NCI-H2029 (cell line): ENCODE data around the gene COL26A1.
"Not testable (repeated sequence)": the region's sequence is repeated elsewhere in the genome, so short reads cannot be mapped to it uniquely, and the experiment has no call there.

ENCODE experiments used
- DNase-seq: peaks from one replicate; lab custom pipeline; 2025; lab: John Stamatoyannopoulos, UW

Gene COL26A1

GRCh38 chr7:101554584-101555268 lies 192.1 kb downstream of the COL26A1 start:
- no peak for DNase-seq

GRCh38 chr7:101555269-101555920 lies 192.7 kb downstream of the COL26A1 start:
- no peak for DNase-seq

- DNase-seq = no peak
Observed at GRCh38 chr7:101555921-101556275, 193.2 kb downstream of the COL26A1 start.

- no peak for DNase-seq
Observed at GRCh38 chr7:101556453-101556968, 193.8 kb downstream of the COL26A1 start.

- DNase-seq = no peak
Observed at GRCh38 chr7:101557421-101557820, 194.7 kb downstream of the COL26A1 start.

GRCh38 chr7:101557978-101558741 lies 195.5 kb downstream of the COL26A1 start:
- DNase-seq = no peak

GRCh38 chr7:101558742-101559325 lies 196.2 kb downstream of the COL26A1 start:
- no peak for DNase-seq

- DNase-seq = no peak
Observed at GRCh38 chr7:101559586-101559985, 196.9 kb downstream of the COL26A1 start.

GRCh38 chr7:101560021-101560420 lies 197.3 kb downstream of the COL26A1 start:
- not testable (repeated sequence) for DNase-seq

- DNase-seq = no peak
Observed at GRCh38 chr7:101560856-101561255, 198.2 kb downstream of the COL26A1 start.

- DNase-seq = not testable (repeated sequence)
Observed at GRCh38 chr7:101561293-101561692, 198.6 kb downstream of the COL26A1 start.

GRCh38 chr7:101562531-101563197 lies 200.0 kb downstream of the COL26A1 start:
- no peak for DNase-seq

GRCh38 chr7:101563198-101563901 lies 200.7 kb downstream of the COL26A1 start:
- DNase-seq = no peak

- DNase-seq = no peak
Observed at GRCh38 chr7:101563943-101564777, 201.5 kb downstream of the COL26A1 start.

GRCh38 chr7:101564778-101565211 lies 202.1 kb downstream of the COL26A1 start:
- peak; percentile 14 for DNase-seq

- DNase-seq = no peak
Observed at GRCh38 chr7:101565601-101566209, 203.0 kb downstream of the COL26A1 start.

GRCh38 chr7:101567230-101567629 lies 204.6 kb downstream of the COL26A1 start:
- DNase-seq = peak; percentile 16

GRCh38 chr7:101572156-101572555 lies 209.5 kb downstream of the COL26A1 start:
- no peak for DNase-seq

- no peak for DNase-seq
Observed at GRCh38 chr7:101575168-101575567, 212.5 kb downstream of the COL26A1 start.

- no peak for DNase-seq
Observed at GRCh38 chr7:101575721-101576120, 213.0 kb downstream of the COL26A1 start.
